ENCODE measurements around the gene HRAS.
"Not testable (repeated sequence)": the region's sequence is repeated elsewhere in the genome, so short reads cannot be mapped to it uniquely, and the experiment has no call there.

Gene HRAS

DNA sequence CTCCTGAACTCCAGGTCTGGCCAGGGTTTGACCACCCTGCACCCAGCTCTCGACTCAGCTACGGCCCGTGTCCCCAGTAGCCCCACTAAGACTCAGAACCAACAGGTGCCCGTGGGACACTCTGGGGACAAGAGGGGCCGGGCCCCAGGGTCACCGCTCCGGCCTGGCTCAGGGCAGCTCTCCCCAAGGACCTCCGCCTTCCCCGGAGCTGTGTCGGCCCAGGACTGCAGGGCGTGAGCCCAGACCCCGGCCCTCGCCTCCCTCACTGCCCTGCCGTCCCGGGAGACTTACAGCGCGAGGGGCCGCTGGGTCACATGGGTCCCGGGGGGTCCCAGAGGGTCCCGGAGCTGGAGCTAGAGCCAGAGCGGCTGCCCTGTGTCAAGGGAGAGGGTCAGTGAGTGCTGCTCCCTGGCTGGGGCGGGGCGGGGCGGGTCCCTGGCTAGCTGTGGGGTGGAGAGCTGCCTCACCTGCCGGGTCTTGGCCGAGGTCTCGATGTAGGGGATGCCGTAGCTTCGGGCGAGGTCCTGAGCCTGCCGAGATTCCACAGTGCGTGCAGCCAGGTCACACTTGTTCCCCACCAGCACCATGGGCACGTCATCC, 2.3 kb downstream of the HRAS start:
- no peak for DNase-seq (ENCODE audit: low spot score)

GRCh38 chr11:532527-532985, 2.8 kb downstream of the HRAS start:
- DNase-seq (ENCODE audit: low spot score), result no peak

- DNase-seq (ENCODE audit: low spot score), result no peak
These were observed 3.4 kb downstream of the HRAS start for GRCh38 chr11:531919-532526.

DNA sequence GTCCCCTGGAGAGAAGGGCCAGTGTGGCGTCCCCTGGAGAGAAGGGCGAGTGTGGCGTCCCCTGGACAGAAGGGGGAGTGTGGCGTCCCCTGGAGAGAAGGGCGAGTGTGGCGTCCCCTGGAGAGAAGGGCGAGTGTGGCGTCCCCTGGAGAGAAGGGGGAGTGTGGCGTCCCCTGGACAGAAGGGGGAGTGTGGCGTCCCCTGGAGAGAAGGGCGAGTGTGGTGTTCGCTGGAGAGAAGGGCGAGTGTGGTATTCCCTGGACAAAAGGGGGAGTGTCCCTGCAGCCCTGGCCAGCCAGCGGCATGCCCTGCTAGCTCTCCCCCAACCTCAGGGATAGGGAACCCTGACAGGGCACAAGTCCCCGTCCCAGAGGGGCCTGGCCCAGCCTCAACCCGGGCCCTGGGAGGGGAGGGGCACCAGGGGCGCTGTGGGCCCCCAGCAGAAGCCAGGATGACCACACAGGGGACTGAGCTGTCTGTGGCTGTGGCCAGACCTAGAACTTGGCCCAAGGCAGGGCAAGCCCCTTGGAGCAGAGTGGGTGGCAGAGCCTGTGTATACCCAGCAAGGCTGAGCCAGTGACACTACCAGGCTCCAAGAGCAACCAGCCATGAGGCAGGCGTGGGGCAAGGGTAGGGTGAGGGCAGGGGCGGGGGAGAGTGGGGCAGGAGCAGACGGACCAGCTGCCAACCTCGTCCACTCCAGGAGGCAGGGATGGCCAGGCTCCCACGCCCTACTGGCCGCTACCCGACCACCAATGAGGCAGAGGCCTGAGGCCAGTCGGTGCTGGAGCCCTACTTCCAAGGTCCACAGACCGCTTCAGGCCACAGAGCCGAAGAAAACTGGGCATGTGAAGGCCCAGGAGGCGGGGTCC, 4.2 kb downstream of the HRAS start:
- DNase-seq (ENCODE audit: low spot score), result no peak

- no peak for DNase-seq (ENCODE audit: low spot score)
These were observed 5.5 kb downstream of the HRAS start for GRCh38 chr11:529728-530411.

GRCh38 chr11:528815-529727, 6.3 kb downstream of the HRAS start:
- no peak for DNase-seq (ENCODE audit: low spot score)

DNA sequence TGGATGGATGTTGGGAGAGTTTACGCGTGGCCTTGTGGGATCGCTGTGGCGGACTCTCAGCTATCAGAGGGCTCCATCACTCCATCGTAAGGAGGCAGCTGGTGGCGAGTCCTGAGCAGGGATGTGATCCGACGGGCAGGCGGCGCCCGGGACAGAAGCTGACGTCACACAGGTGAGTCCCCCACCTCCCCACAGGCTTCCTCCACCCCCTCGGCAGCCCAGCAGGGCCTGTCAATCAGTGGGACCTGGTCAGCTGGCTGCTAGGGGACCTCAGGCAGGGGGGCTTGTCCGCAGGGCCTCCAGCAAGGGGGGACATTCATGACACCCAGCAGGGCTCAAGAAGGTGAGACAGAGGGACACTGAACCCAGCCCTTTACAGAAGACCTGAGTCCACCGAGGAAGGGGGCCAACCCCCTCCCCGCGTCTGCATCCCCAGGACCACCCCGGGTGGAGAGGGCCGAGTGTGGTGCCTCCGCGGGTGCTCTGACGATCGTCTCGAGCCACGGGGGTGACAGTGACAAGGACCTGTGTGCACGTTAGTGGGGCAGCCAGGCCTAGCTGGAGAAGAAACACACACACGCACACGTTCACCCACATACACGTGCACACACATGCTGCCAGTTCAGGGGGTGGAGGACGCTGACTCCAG, 7.1 kb downstream of the HRAS start:
- DNase-seq (ENCODE audit: low spot score), result no peak

- DNase-seq (ENCODE audit: low spot score), result no peak
These were observed 9.2 kb downstream of the HRAS start for GRCh38 chr11:526192-526591.

DNA sequence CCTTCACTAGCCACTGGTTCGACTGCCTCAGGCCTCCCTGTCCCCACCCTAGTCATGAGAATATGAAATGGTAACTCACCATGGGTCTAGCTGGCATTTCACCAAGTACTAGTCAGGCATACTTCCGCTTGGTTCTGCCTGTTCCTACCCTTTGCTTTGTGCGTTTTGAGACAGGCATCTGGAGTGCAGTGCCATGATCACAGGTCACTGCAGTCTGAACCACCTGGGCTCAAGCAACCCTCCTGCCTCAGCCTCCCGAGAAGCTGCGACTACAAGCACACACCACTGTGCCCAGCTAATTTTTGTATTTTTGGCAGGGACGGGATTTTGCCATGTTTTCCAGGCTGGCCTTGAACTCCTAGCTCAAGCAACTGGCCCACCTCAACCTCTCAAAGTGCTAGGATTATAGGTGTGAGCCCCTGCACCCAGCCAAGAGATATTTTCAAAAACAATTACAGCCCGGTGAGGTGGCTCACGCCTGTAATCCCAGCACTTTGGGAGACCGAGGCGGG, 14.1 kb downstream of the HRAS start:
- no peak for DNase-seq (ENCODE audit: low spot score)

DNA sequence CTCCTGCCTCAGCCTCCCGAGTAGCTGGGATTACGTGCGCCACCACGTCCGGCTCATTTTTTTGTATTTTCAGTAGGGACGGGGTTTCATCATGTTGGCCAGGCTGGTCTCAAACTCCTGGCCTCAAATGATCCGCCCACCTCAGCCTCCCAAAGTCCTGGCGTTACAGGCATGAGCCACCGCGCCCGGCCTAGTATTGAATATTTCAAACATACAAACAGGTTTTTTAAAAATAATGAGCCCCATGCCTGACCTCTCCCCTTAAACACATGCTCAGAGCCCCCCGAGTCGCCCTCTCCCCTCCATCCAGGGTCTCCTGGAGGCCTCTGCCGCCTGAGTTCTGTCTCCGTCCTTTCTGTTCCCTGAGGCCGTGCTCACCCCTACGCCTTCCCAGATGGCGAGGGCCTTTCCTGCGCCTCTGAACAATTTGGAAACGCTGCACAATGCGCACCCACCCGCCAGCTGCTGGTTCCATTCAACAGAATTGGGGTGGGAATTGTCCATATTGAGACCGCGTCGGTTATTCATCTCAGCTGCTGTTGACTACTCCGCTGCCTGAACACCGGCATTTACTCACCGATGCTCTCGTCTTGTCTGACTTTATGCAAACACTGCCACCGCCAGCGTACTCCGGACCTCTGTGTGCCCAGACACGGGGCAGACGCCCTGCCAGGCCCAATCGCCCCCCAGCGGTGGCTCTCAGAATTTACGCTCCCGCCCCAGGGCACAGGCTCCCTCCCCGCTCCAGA, 14.8 kb downstream of the HRAS start:
- no peak for DNase-seq (ENCODE audit: low spot score)

GRCh38 chr11:518463-519202, 16.7 kb downstream of the HRAS start:
- DNase-seq (ENCODE audit: low spot score), result peak; percentile 85

- not testable (repeated sequence) for DNase-seq (ENCODE audit: low spot score)
These were observed 18.3 kb downstream of the HRAS start for GRCh38 chr11:516918-517685.

- DNase-seq (ENCODE audit: low spot score), result no peak
These were observed 19.0 kb downstream of the HRAS start for GRCh38 chr11:516400-516799.

DNA sequence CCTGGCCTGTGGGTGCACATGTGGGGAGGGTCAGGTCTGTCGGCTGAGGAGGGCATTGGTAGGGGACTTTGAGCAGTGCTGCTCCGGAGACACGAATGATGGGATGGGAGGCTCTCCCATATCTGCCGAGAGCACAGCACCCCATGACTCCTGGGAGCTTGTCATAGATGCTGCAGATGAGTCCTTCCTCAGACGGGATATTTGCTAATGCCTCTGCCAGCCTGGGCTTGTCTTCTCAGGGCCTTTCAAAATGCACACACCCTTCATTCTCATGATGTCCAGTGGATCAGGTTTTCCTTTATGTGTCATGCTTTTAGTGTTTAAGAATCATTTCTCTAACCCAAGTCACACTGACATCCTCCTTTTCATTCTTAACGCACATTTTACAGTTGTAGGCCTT, 20.2 kb downstream of the HRAS start:
- DNase-seq (ENCODE audit: low spot score), result no peak

- no peak for DNase-seq (ENCODE audit: low spot score)
These were observed 20.8 kb downstream of the HRAS start for GRCh38 chr11:514606-515005.

- no peak for DNase-seq (ENCODE audit: low spot score)
These were observed 22.4 kb downstream of the HRAS start for GRCh38 chr11:512761-513595.

- DNase-seq (ENCODE audit: low spot score), result no peak
These were observed 26.4 kb downstream of the HRAS start for GRCh38 chr11:508956-509355.
